Measurements from ENCODE around the gene TEKT1. TPM values are rescaled to one million over a fixed set of nuclear protein-coding genes. Genes with fewer than 3 reads are reported as not detected.

Gene TEKT1
- total RNA-seq, 2 donors from 2014 or later = not detected

Other genes starting within 250 kb of the TEKT1 start
- gene KIAA0753, start 191.0 kb downstream of the TEKT1 start, total RNA-seq = 10 to 100 TPM; 14.1 to 15.8 TPM
- 100 to 1,000 TPM; 135 to 151 TPM for gene TXNDC17, start 190.7 kb downstream of the TEKT1 start, total RNA-seq
- 10 to 100 TPM in 1 of 2 donors, 1 to 10 TPM in 1; 9.2 to 11.3 TPM for gene MED31, start 180.1 kb downstream of the TEKT1 start, total RNA-seq
- 1 to 10 TPM; 2.0 to 3.2 TPM for gene C17orf100, start 180.0 kb downstream of the TEKT1 start, total RNA-seq
- not detected for gene SLC13A5, start 118.4 kb downstream of the TEKT1 start, total RNA-seq
- 10 to 100 TPM; 13.0 to 34.0 TPM for gene XAF1, start 75.7 kb downstream of the TEKT1 start, total RNA-seq
- gene FBXO39, start 55.5 kb downstream of the TEKT1 start, total RNA-seq = under 1 TPM in 1 of 2 donors, not detected in 1; 0.20 TPM
- gene ALOX12, start 164.3 kb upstream of the TEKT1 start, total RNA-seq = not detected
- gene RNASEK, start 180.9 kb upstream of the TEKT1 start, total RNA-seq = 100 to 1,000 TPM; 183 to 188 TPM
- gene BCL6B, start 191.3 kb upstream of the TEKT1 start, total RNA-seq = 1 to 10 TPM; 2.0 to 2.6 TPM
- gene SLC16A13, start 204.3 kb upstream of the TEKT1 start, total RNA-seq = 10 to 100 TPM in 1 of 2 donors, 1 to 10 TPM in 1; 9.0 to 10.0 TPM
- under 1 TPM; 0.58 to 0.84 TPM for gene SLC16A11, start 212.4 kb upstream of the TEKT1 start, total RNA-seq
- 1 to 10 TPM; 4.2 to 7.6 TPM for gene CLEC10A, start 248.5 kb upstream of the TEKT1 start, total RNA-seq